ENCODE measurements around the gene PRRG1.
A peak's percentile ranks its signal among the peaks of the same experiment; 100 is the strongest.
"Not testable (repeated sequence)": the region's sequence is repeated elsewhere in the genome, so short reads cannot be mapped to it uniquely, and the experiment has no call there.

The PRRG1 gene

DNA sequence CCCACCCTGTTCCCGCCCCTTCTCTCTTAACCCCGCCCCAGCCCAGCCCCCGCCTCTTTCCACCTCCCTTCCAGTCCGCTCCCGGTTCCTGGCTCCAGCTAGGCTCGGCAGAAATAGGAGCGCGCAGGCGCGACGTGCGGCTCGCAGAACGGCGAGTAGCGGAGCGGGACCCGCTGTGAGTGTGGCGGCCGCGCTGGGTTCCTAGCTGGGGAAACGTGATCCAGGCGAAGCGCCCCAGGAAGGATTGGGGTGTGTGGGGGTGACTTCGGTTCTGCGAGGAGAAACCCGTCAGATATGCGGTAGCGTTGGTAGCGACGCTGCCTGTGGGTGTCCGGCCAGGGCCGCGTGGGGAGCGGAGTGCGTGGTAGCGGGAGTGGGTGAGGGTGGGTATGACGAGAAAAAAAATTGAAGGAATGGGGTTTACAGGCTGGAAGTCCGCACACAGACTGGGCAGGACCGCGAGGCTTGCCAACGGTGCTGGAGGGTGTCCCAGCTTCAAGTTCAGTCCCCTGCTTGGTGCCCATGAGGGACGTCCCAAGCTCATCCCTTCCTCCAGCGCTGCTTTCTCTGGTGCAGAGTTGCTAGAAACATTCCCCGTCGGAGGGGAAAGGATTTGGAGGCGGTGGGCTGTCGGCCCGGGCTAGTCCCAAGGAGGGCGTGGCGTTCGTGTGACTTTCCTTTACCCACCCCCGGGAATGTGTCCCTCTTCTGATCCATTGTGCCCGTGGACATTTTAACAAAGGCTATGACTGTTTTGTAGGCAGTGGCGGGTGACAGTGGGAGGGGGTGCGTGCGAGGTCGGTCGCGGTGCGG, at the start of gene PRRG1:
Gene PRRG1 (plus strand): TSS at position 144 of the 813 bp plus-strand sequence. CDS start 56,886 bp downstream, outside the sequence.
- DNase-seq (ENCODE audit: low spot score), result peak; percentile 55

DNA sequence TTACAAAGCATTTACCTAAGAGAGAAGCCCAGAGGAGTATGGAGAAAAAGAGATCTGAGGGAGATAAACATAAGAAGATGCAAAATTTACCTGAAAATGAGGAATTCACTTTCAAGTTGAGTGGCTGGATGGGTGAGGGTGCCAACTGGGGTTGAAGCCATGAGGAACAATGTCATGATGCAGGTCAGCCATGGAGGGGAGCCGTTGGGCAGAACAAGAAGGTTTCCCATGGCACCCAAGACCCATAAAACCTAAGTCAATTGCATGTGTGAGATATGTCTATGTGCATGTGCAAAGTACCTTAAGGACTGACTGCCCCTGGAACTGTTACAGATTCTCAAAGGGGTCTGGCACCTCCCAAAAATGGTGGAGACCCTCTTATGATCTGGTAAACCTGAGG, 46.6 kb upstream of the PRRG1 start:
- DNase-seq (ENCODE audit: low spot score), result no peak

DNA sequence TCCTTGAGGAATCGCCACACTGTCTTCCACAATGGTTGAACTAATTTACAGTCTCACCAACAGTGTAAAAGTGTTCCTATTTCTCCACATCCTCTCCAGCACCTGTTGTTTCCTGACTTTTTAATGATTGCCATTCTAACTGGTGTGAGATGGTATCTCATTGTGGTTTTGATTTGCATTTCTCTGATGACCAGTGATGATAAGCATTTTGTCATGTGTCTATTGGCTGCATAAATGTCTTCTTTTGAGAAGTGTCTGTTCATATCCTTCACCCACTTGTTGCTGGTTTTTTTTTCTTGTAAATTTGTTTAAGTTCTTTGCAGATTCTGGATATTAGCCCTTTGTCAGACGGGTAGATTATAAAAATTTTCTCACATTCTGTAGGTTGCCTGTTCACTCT, 43.9 kb upstream of the PRRG1 start:
- DNase-seq (ENCODE audit: low spot score), result not testable (repeated sequence)

DNA sequence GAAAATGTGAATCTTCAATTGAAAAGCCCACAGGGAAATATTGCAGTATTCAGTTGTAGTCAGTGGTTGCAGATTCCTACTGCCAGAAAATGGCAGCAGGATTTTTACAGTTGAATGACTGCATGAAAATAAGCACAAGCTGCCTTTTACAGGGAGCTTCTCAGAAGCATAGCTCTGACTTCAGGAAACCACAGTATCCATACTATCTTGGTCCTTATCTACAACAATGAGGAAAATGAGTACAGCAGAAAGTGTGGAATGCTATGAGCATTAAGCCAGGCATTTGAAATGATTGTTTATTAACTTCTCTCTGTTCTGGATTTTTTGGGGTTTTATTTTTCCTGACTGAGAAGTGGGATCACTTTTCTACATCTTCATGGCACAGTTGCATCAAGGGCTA, 34.6 kb upstream of the PRRG1 start:
- DNase-seq (ENCODE audit: low spot score), result no peak

DNA sequence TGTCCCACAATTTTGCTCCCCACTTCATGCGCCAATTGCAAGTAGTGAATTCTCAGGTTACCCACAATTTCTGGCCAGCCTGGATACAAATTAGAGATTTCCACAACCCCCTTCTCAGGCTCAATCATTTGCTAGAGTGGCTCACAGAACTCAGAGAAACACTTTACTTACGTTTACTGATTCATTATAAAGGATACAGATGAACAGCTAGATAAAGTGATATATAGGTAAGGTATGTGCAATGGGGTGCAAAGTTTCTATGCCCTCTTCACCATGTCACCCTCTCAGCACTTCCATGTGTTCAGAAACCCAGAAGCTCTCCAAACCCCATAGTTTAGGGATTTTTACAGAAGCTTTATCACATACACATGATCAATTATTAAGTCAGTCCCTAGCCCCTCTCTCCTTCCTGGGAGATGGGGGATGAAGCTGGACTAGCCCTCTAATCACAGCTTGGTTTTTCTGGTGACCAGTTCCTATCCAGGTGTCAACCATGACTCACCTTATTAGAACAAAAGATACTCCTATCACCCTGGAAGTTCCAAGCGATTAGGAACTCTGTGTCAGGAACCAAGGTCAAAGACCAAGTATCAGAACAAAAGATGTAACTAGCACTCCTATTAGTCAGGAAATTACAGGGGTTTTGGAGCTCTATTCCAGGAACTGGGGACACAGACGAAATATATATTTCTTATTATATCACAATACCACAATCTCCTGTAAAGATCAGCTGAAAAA, 33.5 kb upstream of the PRRG1 start:
- DNase-seq (ENCODE audit: low spot score), result peak; percentile 54

DNA sequence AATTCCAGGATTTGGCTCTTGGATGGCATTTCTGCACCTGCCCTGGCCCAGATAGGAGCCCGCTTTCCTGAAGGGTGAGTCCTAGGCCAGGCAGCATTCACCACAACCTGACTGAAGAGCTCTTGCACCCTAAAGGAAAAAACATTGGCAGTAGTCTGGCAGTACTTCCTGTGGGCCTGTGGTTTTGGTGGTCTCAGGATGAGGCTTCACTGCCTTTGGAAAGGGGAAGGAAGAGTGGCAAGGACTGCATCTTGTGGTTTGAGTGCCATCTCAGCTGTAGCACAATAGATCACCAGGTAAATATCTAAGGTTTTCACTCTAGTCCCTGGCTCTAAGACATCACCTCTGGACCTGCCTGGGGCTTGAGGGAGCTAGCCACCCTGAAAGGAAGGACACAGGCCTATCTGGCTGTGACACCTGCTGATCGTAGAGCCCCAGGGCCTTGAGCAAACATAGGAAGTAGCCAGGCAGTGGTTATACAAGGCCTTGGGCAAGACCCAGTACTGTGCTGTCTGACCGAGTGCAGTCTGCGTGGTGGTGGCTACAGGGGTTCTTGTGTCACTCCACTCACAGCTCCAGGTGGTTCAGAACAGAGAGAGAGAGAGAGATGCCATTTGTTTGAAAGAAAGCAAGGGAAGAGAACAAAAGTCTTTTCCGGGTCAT, 28.5 kb upstream of the PRRG1 start:
- no peak for DNase-seq (ENCODE audit: low spot score)

DNA sequence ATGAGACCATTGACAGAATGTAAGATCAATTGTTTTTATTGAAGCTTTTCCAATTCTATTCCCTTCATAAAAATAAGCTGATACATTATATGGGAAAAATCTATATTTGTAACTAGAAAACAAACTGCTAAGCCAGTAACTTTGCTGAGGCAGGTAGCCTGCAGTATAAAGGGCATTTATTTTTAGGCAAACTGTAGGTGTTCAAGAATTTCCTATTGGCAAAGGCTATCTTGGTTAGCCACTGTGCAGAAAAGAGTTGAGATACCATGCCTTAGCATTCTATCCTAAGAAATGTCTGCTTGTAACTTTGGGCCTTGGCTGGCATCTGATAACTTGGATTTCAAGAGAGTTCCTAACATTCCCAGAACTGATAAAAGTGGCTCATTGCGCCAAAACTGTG, 18.5 kb upstream of the PRRG1 start:
- no peak for DNase-seq (ENCODE audit: low spot score)

GRCh38 chrX:37331546-37331945, 17.6 kb upstream of the PRRG1 start:
- DNase-seq (ENCODE audit: low spot score), result no peak

DNA sequence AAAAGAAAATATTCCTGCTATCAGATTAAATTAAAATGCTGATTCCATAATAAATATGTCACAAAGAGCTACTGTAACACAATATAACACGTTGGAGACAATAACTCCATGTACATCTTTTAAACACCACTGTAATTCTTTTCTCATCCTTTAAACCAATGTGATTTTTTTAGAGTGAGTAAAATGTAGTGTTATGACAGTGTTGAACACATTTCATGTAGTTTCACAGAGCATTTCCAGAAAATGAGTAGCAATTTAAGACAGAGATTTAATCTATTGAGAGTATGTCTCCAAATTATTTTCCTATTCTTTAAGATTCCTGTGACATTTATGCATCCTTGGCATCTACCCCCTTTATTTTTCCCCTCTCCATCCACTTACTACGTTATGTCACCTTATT, 17.1 kb upstream of the PRRG1 start:
- DNase-seq (ENCODE audit: low spot score), result no peak

GRCh38 chrX:37332987-37333658, 16.0 kb upstream of the PRRG1 start:
- DNase-seq (ENCODE audit: low spot score), result no peak

DNA sequence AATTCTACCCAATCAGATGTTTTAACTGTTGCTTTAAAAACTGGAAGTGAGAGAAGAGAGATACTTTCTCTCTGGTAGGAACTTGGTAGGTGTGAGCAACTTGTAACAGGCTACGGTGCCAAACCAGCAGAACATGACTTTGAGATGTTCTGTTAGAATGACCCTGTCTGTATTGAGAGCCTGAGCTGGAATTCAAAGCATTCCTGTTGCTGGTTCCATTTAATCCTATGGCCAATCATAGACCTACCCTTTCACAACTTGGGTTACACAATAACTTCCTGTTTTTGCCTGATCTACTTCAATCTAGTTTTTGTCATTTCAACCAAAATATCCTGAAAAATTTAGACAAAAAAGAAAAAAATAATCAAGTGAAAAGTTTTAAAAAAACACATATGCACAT, 1.7 kb upstream of the PRRG1 start:
- DNase-seq (ENCODE audit: low spot score), result no peak

GRCh38 chrX:37348231-37348970, 763 bp upstream of the PRRG1 start:
- DNase-seq (ENCODE audit: low spot score), result no peak

GRCh38 chrX:37348971-37349220, 268 bp upstream of the PRRG1 start:
- DNase-seq (ENCODE audit: low spot score), result no peak

DNA sequence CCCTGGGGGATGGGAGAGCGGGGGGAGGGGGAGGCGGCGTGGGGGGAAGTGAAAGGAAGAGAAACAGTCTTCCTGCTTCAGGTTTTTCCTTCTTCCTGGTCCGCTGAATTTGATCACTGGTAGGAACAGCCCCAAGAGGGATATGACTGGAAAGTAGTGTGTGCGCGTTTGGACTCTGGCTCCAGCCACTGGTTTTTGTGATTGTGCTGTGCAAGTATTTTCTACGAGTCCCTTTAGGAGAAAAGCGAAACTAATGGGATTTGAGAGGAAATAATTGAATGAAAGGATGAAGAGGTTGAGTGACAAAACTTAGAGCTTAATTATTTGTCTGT, 836 bp downstream of the PRRG1 start:
- peak; percentile 4 for DNase-seq (ENCODE audit: low spot score)

DNA sequence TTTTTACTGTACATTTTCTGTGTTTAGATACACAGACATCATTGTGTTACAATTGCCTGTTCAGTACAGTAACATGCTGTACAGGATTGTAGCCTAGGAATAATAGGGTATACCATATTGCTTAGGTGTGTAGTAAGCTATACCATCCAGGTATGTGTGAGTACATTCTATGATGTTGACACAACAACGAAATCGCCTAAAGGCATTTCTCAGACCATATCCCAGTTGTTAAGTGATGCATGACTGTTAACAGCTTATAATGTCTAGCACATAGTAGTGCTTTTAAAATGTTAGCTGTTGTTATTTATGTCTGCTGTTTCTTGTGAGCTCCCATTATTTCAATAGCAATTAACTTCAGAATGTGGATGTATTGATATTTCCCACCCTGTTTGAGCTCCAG, 4.5 kb downstream of the PRRG1 start:
- DNase-seq (ENCODE audit: low spot score), result no peak

DNA sequence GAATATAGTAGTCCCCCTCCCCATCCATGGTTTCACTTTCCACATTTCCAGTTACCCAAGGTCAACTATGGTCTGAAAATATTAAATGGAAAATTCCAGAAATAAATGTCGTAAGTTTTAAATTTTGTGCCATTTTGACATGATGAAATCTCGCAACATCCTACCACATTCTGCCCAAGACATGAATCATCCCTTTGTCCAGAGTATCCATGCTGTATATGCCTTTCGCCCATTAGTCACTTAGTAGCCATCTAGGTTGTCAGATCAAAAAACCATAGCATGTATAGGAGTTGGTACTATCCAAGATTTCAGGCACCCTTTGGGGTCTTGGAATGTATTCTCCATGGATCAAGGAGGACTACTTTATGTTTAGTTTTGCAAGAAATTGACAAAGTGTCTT, 8.3 kb downstream of the PRRG1 start:
- no peak for DNase-seq (ENCODE audit: low spot score)

- DNase-seq (ENCODE audit: low spot score), result no peak
Measured at GRCh38 chrX:37361596-37361995, 12.4 kb downstream of the PRRG1 start.

GRCh38 chrX:37364666-37365065, 15.5 kb downstream of the PRRG1 start:
- no peak for DNase-seq (ENCODE audit: low spot score)

GRCh38 chrX:37367946-37368345, 18.8 kb downstream of the PRRG1 start:
- DNase-seq (ENCODE audit: low spot score), result no peak

DNA sequence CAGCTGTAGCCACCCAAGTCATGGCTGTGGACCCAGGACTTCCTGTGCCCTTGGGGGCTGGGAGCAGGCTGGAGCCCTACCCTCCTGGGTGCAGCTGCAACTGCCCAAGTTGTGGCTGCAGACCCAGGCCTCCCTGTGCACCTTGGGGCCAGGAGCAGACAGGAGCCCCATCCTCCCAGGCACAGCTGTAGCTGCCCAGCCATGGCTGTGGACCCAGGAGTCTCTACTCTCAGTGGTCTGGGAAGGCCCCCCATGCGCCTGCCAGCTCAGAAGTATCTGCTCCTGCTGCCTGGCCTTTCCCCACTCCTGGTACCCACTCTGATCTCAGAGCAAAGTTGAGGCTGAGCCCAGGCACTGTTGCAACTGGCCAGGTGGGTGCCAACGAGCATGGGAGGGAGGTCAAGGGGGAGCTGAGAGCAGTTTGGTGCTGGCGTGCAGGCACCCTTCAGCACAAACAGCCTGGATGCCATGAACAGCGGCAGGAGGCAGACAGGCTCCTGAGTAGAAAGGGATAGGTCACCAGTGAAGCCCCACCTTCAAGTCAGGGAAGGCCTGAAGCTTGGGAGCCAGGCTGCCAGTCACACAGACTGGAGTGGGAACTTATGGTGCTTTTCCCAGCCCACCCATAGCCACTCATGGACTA, 21.5 kb downstream of the PRRG1 start:
- no peak for DNase-seq (ENCODE audit: low spot score)

DNA sequence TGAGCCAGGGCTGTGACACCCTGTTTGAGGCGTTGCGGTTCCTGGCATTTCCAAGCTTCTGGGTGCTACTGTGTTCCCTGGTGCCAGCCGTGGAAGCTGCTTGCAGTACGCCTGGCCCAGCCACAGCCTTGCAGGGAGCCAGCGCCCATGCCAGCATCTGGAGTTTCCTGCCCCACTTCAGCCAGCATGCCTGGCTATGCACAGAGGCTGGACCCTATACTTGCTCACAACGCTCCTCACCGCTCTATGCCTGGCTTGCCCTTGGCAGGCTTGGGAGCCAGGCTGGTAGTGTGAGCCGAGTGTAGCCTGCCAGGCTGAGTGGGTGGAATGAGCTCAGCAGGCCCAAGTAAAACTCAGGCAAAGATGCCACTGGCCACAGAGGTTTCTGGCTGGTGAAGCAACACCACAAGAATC, 22.4 kb downstream of the PRRG1 start:
- no peak for DNase-seq (ENCODE audit: low spot score)

GRCh38 chrX:37378404-37378803, 29.2 kb downstream of the PRRG1 start:
- no peak for DNase-seq (ENCODE audit: low spot score)
